ENCODE results near the gene CEACAM6. TPM values are rescaled to one million over a fixed set of nuclear protein-coding genes. Genes with fewer than 3 reads are reported as not detected.
"Not testable (repeated sequence)": the region's sequence is repeated elsewhere in the genome, so short reads cannot be mapped to it uniquely, and the experiment has no call there.

The CEACAM6 gene
- total RNA-seq, 2 donors from 2014 or later = not detected

DNA sequence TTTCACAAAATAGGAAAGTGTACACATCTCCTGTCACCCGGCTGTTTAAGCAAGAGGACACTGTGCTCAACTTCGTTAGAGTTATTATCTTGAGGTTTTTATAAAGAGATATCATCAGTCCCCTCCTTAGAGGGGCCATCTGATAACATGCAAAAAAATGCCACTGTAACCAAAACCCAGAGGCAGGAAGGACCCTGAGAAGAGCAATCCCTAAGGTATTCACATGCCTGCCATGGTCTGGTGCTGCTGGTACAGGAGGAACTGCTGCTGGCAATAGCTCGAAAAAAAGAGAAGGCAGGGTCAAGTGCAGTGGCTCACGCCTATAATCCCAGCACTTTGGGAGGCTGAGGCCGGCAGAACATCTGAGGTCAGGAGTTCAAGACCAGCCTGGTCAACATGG is 28.3 kb downstream of the CEACAM6 start:
- Histone ChIP-seq H3K27me3 (replicated peaks; ENCODE audit: insufficient read depth) (no peaks in the 10 kb centered on the region), H3K4me3 (no peak overlapping the region), H3K4me1 (ENCODE audit: control insufficient read depth in 1 of 2, low read depth in 2 of 2) (no peaks in the 10 kb centered on the region), H3K36me3 (no peaks in the 10 kb centered on the region), H3K27ac (no peak overlapping the region), H3K9me3 (no peaks in the 10 kb centered on the region)
- no peak for DNase-seq (ENCODE audit: low spot score)
- TF ChIP-seq, protein P1, sequence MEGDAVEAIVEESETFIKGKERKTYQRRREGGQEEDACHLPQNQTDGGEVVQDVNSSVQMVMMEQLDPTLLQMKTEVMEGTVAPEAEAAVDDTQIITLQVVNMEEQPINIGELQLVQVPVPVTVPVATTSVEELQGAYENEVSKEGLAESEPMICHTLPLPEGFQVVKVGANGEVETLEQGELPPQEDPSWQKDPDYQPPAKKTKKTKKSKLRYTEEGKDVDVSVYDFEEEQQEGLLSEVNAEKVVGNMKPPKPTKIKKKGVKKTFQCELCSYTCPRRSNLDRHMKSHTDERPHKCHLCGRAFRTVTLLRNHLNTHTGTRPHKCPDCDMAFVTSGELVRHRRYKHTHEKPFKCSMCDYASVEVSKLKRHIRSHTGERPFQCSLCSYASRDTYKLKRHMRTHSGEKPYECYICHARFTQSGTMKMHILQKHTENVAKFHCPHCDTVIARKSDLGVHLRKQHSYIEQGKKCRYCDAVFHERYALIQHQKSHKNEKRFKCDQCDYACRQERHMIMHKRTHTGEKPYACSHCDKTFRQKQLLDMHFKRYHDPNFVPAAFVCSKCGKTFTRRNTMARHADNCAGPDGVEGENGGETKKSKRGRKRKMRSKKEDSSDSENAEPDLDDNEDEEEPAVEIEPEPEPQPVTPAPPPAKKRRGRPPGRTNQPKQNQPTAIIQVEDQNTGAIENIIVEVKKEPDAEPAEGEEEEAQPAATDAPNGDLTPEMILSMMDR (IDR thresholded peaks at IDR 0.05) = no peak
- ATAC-seq (ENCODE audit: insufficient number of reproducible peaks, low FRiP score, low read depth) = no peak

DNA sequence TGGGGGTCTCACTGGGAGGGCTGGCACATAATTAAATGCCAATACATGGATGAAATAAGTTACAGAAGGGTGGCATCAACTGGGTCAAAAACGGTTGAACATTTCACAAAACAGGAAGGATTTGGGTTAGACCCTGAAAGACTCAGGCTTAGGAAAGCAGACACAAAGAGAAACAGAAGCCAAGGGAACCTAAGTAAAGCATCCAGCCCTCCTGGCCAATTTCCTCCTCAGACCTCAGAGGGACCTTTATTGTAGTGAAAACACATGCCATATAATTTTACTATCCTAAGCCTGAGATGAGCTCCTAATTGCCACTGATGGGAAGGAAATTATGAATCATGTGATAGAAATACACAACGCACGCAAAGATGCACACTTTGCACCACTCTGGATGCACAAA is 29.0 kb downstream of the CEACAM6 start:
- ATAC-seq (ENCODE audit: insufficient number of reproducible peaks, low FRiP score, low read depth) (no peak), DNase-seq (ENCODE audit: low spot score) (no peak)
- Histone ChIP-seq H3K9me3 (no peaks in the 10 kb centered on the region), H3K36me3 (no peaks in the 10 kb centered on the region), H3K4me3 (no peak overlapping the region), H3K27ac (no peak overlapping the region), H3K4me1 (ENCODE audit: control insufficient read depth in 1 of 2, low read depth in 2 of 2) (no peaks in the 10 kb centered on the region), H3K27me3 (replicated peaks; ENCODE audit: insufficient read depth) (no peaks in the 10 kb centered on the region)
- TF ChIP-seq, protein P1 (IDR thresholded peaks at IDR 0.05) = no peak

DNA sequence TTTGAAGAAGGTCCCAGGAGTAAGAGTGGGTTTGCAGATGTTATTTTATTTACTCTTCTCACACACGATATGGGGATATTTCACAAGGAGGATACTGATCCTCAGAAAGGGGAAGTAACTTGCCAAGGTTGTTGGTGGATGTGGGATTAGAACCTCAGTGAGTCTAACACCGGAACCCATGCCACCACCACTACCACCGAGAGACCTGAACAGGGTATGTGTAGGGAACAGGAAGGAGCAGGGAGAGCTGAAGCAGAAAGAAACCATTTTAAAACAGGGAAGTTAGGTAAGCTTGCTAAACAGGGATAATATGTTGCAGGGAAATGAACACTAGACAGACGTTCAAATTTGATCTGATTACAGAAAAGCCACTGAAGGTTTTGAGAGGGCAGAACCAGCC is 29.4 kb downstream of the CEACAM6 start:
- no peaks in the 10 kb centered on the region for H3K4me1 ChIP-seq (ENCODE audit: control insufficient read depth in 1 of 2, low read depth in 2 of 2)
- no peak overlapping the region for H3K27ac ChIP-seq
- H3K27me3 ChIP-seq (replicated peaks; ENCODE audit: insufficient read depth) = no peaks in the 10 kb centered on the region
- no peaks in the 10 kb centered on the region for H3K9me3 ChIP-seq
- TF ChIP-seq, protein P1 (IDR thresholded peaks at IDR 0.05) = no peak
- no peak overlapping the region for H3K4me3 ChIP-seq
- DNase-seq (ENCODE audit: low spot score) (no peak), ATAC-seq (ENCODE audit: insufficient number of reproducible peaks, low FRiP score, low read depth) (no peak)
- H3K36me3 ChIP-seq = no peaks in the 10 kb centered on the region

DNA sequence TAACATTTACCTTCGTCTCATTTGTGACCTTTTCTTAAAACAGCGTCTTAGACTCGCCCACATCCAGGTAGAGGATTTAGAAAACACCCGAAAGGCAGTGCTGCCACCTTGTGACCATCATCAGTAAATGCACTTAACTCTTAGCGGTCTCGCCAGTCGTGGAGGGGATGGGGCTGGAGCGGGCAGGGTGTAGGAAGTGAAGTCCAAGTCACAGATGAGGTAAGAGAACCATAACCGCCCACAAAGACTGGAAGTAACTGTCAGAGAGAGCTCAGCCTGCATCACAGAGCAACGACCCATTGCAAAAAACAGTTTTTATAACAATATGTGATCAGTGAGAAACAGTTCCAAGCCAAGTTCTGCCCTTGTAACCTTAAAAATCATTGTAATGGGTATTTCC is 30.3 kb downstream of the CEACAM6 start:
- H3K27ac ChIP-seq = no peak overlapping the region
- no peak for ATAC-seq (ENCODE audit: insufficient number of reproducible peaks, low FRiP score, low read depth)

DNA sequence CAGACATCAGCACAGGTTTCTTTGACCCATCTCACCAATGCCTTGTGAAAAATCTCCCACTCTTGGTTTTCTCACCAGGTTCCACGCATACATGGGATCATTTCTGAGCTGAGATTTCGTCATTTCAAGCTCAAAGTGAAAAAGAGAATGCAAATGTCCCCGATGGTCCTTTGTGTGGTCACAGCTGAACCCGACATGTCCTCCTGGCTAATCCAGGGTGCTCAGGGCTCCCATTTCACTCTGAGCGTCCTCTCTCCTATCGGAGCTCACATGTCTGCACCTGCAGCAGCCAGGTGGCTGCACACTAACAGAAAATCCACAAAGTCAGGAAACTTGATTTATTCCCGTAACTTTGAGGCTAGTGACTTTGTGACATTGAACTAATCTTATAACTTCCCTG is 31.7 kb downstream of the CEACAM6 start:
- no peaks in the 10 kb centered on the region for H3K27me3 ChIP-seq (replicated peaks; ENCODE audit: insufficient read depth)
- H3K27ac ChIP-seq = no peak overlapping the region
- no peaks in the 10 kb centered on the region for H3K4me1 ChIP-seq (ENCODE audit: control insufficient read depth in 1 of 2, low read depth in 2 of 2)
- TF ChIP-seq, protein P1 (IDR thresholded peaks at IDR 0.05) = no peak
- H3K4me3 ChIP-seq = no peak overlapping the region
- H3K9me3 ChIP-seq = no peaks in the 10 kb centered on the region
- H3K36me3 ChIP-seq = no peaks in the 10 kb centered on the region
- DNase-seq (ENCODE audit: low spot score) (no peak), ATAC-seq (ENCODE audit: insufficient number of reproducible peaks, low FRiP score, low read depth) (no peak)

More for the DNA sequence above, 30.3 kb downstream of the CEACAM6 start:
- H3K27me3 ChIP-seq (replicated peaks; ENCODE audit: insufficient read depth) = no peaks in the 10 kb centered on the region
- H3K36me3 ChIP-seq = no peaks in the 10 kb centered on the region
- no peaks in the 10 kb centered on the region for H3K4me1 ChIP-seq (ENCODE audit: control insufficient read depth in 1 of 2, low read depth in 2 of 2)
- TF ChIP-seq, protein P1 (IDR thresholded peaks at IDR 0.05) = peak; percentile 44
- DNase-seq (ENCODE audit: low spot score) = no peak
- H3K4me3 ChIP-seq = no peak overlapping the region
- no peaks in the 10 kb centered on the region for H3K9me3 ChIP-seq

DNA sequence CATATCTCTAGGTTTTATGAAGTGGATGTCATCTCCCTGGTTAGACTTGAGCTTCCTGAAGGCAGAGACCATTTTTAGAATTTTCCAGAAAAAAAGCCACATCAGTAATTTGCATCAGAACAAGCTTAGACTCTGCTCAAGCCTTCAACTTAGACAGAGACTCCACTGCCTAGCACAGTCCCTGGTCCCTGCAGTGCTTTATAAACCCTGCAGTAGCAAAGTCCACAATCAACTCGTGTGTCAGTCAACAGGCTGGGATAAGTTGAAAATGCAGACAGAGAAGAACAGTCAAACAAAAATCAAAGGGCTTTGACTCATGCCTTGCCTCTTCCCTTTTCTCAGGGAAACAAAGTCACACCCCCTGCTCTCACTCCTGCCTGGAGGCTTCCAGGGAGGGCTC is 33.2 kb downstream of the CEACAM6 start:
- not testable (repeated sequence) for H3K27ac ChIP-seq; H3K36me3 ChIP-seq; H3K27me3 ChIP-seq (replicated peaks; ENCODE audit: insufficient read depth); H3K9me3 ChIP-seq; DNase-seq (ENCODE audit: low spot score); H3K4me1 ChIP-seq (ENCODE audit: control insufficient read depth in 1 of 2, low read depth in 2 of 2); ATAC-seq (ENCODE audit: insufficient number of reproducible peaks, low FRiP score, low read depth); H3K4me3 ChIP-seq

DNA sequence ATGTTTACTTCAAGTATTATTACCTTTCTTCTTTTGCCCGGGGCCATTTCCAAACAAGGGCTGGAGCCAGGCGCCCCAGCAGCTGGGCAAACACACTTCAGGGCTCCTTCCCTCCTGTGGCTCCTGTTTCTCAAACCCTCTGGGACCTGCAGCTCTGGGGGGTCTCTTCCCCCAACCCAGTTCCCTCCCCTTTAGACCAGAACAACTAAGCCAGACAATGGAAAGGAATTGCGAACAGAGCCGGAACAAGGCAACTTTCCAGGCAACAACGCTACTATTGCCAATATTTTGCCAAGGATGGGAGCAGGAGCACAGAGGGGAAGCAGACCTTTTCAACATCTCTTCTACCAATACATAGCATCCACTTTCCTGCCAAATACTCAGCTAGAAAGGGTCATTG is 33.7 kb downstream of the CEACAM6 start:
- not testable (repeated sequence) for H3K9me3 ChIP-seq; DNase-seq (ENCODE audit: low spot score); H3K27ac ChIP-seq; ATAC-seq (ENCODE audit: insufficient number of reproducible peaks, low FRiP score, low read depth); H3K36me3 ChIP-seq; H3K4me3 ChIP-seq; H3K27me3 ChIP-seq (replicated peaks; ENCODE audit: insufficient read depth); H3K4me1 ChIP-seq (ENCODE audit: control insufficient read depth in 1 of 2, low read depth in 2 of 2)
